Parathyroid adenoma (tissue), 2 donors: Measurements from ENCODE around the gene GSX1.

ENCODE experiments used
- H2AFZ ChIP-seq: fragments of 300-600 bp; sonication (generic); one replicate; pipeline ENCODE4 v1.7.0; 2017; ENCODE audit warnings: antibody characterized with exemption, mild to moderate bottlenecking
- H3K27ac ChIP-seq: fragments of 300-600 bp; sonication (generic); one replicate; pipeline ENCODE4 v1.7.0; 2017
- H3K27me3 ChIP-seq: fragments of 300-600 bp; sonication (generic); one replicate; pipeline ENCODE4 v1.7.0; 2017; ENCODE audit warnings: low read length; ENCODE audit not compliant: control insufficient read depth, insufficient read depth
- H3K36me3 ChIP-seq: fragments of 300-600 bp; sonication (generic); one replicate; pipeline ENCODE4 v1.7.0; 2017; ENCODE audit warnings: low read length; ENCODE audit not compliant: control insufficient read depth, insufficient read depth
- H3K4me1 ChIP-seq: fragments of 300-600 bp; sonication (generic); one replicate; pipeline ENCODE4 v1.7.0; 2017; ENCODE audit warnings: control low read depth
- H3K4me2 ChIP-seq: fragments of 300-600 bp; sonication (generic); one replicate; pipeline ENCODE4 v1.7.0; 2017; ENCODE audit warnings: low read length
- H3K4me3 ChIP-seq: fragments of 300-600 bp; sonication (generic); one replicate; pipeline ENCODE4 v1.7.0; 2017; ENCODE audit warnings: low read depth, low read length
- H3K79me2 ChIP-seq: fragments of 300-600 bp; sonication (generic); one replicate; pipeline ENCODE4 v1.7.0; 2017; ENCODE audit warnings: control low read depth
- H3K9ac ChIP-seq: fragments of 300-600 bp; sonication (generic); one replicate; pipeline ENCODE4 v1.7.0; 2017; ENCODE audit warnings: mild to moderate bottlenecking
- H3K9me3 ChIP-seq: fragments of 300-600 bp; sonication (generic); one replicate; pipeline ENCODE4 v1.7.0; 2017; ENCODE audit warnings: low read length; ENCODE audit not compliant: control insufficient read depth
- CTCF ChIP-seq: fragments of 300-600 bp; sonication (generic); IDR thresholded peaks from one replicate; pipeline ENCODE4 v1.7.0; 2017; ENCODE audit warnings: antibody characterized with exemption, mild to moderate bottlenecking
- donor health status: primary hyperparathyroidism.

Gene GSX1

GRCh38 chr13:27821566-27821965 is 29.3 kb downstream of the GSX1 start:
- H3K27me3 ChIP-seq = no peaks in the 10 kb centered on the region
- H3K27ac ChIP-seq = no peak overlapping the region
- TF ChIP-seq CTCF = no peak
- H3K79me2 ChIP-seq = no peaks in the 10 kb centered on the region
- H3K9ac ChIP-seq = no peak overlapping the region
- H3K4me3 ChIP-seq = no peak overlapping the region
- no peak overlapping the region for H2AFZ ChIP-seq
- H3K36me3 ChIP-seq = no peaks in the 10 kb centered on the region
- no peak overlapping the region for H3K4me2 ChIP-seq
- no peaks in the 10 kb centered on the region for H3K9me3 ChIP-seq
- no peaks in the 10 kb centered on the region for H3K4me1 ChIP-seq

- no peaks in the 10 kb centered on the region for H3K9me3 ChIP-seq
- H2AFZ ChIP-seq = no peak overlapping the region
- no peaks in the 10 kb centered on the region for H3K36me3 ChIP-seq
- H3K4me3 ChIP-seq = no peak overlapping the region
- no peak overlapping the region for H3K27ac ChIP-seq
- H3K4me2 ChIP-seq = no peak overlapping the region
- H3K9ac ChIP-seq = no peak overlapping the region
- no peaks in the 10 kb centered on the region for H3K27me3 ChIP-seq
- H3K79me2 ChIP-seq = no peaks in the 10 kb centered on the region
- H3K4me1 ChIP-seq = no peaks in the 10 kb centered on the region
- TF ChIP-seq CTCF = no peak
These were observed 30.1 kb downstream of the GSX1 start for GRCh38 chr13:27822258-27822872.

GRCh38 chr13:27822873-27823311 is 30.6 kb downstream of the GSX1 start:
- Histone ChIP-seq H3K9me3 (no peaks in the 10 kb centered on the region), H3K79me2 (no peaks in the 10 kb centered on the region), H3K4me2 (no peak overlapping the region), H3K27me3 (no peaks in the 10 kb centered on the region), H3K4me3 (no peak overlapping the region), H3K36me3 (no peaks in the 10 kb centered on the region), H3K4me1 (no peaks in the 10 kb centered on the region), H3K9ac (no peak overlapping the region), H3K27ac (no peak overlapping the region), H2AFZ (no peak overlapping the region)
- TF ChIP-seq CTCF = no peak

- TF ChIP-seq CTCF = no peak
- Histone ChIP-seq H3K9ac (no peak overlapping the region), H3K4me3 (no peak overlapping the region), H3K27me3 (no peaks in the 10 kb centered on the region), H3K9me3 (no peaks in the 10 kb centered on the region), H2AFZ (no peak overlapping the region), H3K4me2 (no peak overlapping the region), H3K79me2 (no peaks in the 10 kb centered on the region), H3K27ac (no peak overlapping the region), H3K4me1 (no peaks in the 10 kb centered on the region), H3K36me3 (no peaks in the 10 kb centered on the region)
These were observed 31.8 kb downstream of the GSX1 start for GRCh38 chr13:27824121-27824520.

GRCh38 chr13:27825072-27825471 is 32.8 kb downstream of the GSX1 start:
- H3K9ac ChIP-seq = no peak overlapping the region
- H3K27ac ChIP-seq = no peak overlapping the region
- no peak overlapping the region for H2AFZ ChIP-seq
- no peaks in the 10 kb centered on the region for H3K9me3 ChIP-seq
- no peaks in the 10 kb centered on the region for H3K4me1 ChIP-seq
- H3K4me2 ChIP-seq = no peak overlapping the region
- no peaks in the 10 kb centered on the region for H3K79me2 ChIP-seq
- H3K36me3 ChIP-seq = no peaks in the 10 kb centered on the region
- no peak overlapping the region for H3K4me3 ChIP-seq
- no peak for TF ChIP-seq CTCF
- no peaks in the 10 kb centered on the region for H3K27me3 ChIP-seq
